GM12873 (cell line): ENCODE data around the gene WDR90.

Experiments used
- CTCF ChIP-seq: IDR thresholded peaks from 2 replicates; pipeline ENCODE4 v1.5.1; 2012; ENCODE audit warnings: low read depth, mild to moderate bottlenecking, moderate library complexity, low read length, control low read depth; ENCODE audit not compliant: insufficient read depth; ENCODE audit errors: missing control alignments

The WDR90 gene

DNA sequence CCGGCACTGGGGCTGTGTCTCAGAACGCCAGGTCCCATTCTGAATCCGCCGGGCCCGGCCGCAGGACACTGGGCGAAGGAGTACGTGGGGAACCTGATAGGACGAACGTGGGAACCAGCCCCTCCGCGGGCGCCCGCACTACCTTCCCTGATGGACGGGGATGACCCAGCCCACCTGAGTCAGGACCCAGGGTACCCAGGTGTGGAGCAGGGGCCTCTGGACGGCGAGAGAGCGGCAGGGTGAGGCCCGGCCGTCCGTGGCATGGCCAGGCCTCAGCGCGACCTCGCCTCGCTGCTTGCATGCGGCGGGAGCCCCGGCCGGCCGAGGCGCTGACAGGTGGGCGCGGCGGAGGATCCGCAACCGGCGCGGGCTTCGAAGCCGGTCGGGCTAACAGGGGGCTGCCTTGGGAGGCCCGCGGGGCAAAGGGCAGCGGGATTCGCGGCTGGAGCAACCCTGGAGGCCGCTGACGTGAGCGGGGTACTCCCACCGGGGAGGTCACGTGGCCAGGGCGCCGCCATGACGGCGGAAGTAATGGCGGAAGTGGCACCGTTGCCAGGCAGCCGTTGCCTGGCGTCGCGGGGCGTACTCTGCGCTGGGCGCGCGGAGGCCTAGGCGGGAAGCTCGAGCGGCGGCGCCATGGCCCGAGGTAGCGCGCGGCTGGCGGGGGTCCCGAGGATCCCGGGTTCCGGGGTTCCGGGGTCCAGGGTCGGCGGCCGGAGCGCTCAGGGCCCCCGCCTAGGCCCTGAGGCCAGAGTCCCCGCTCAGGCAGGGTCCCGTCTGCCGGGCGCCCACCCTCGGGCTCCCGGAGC is at the start of gene WDR90:
Gene WDR90 (plus strand): TSS at position 585 of the 809 bp plus-strand sequence. CDS start 52 bp downstream, at position 637.
- no peak for TF ChIP-seq CTCF

- TF ChIP-seq CTCF: peak; percentile 36
Observed at GRCh38 chr16:600781-601180, 48.4 kb upstream of the WDR90 start.

- TF ChIP-seq CTCF: no peak
Observed at GRCh38 chr16:603933-604332, 45.2 kb upstream of the WDR90 start.

GRCh38 chr16:606656-607307 is 42.4 kb upstream of the WDR90 start:
- no peak for TF ChIP-seq CTCF

- TF ChIP-seq CTCF: no peak
Observed at GRCh38 chr16:608019-608418, 41.1 kb upstream of the WDR90 start.

DNA sequence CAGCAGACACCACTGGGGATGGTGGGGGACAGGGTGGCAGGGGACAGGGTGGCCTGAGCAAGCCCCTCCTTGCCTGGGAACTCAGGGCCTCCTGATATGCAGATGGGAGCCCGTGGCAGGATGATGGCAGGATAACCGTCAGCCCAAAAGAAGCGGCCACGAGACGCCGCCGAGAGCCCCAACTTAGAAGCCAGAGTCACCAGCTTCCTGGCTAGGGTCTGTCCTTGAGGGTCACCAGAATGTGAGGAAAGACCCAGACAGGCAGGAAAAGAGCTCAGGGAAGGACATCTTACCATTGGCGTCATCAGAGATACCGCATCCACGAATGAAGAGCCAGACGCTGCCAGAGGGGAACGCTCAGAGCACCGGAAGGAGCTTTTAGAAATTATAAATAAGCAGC is 39.8 kb upstream of the WDR90 start:
- no peak for TF ChIP-seq CTCF

GRCh38 chr16:609984-610383 is 39.2 kb upstream of the WDR90 start:
- TF ChIP-seq CTCF: no peak
